ENCODE measurements around the gene FGD6. TPM values are rescaled to one million over a fixed set of nuclear protein-coding genes. Genes with fewer than 3 reads are reported as not detected.

Gene FGD6
- total RNA-seq, 4 donors from 2014 or later = 25.8 to 46.5 (median 36.3) TPM

DNA sequence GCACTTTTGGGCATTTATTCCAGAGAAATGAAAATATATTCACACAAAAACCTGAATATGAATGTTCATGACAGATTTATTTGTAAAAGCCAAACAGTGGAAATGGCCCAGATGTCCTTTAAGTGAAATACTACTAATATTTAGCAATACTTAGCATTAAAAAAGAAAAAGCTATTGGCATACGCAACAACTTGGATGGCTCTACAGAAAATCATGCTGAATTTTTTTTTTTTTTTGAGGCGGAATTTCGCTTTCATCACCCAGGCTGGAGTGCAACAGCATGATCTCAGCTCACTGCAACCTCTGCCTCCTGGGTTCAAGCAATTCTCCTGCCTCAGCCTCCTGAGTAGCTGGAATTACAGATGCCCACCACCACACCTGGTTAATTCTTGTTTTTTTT lies 24.1 kb downstream of the FGD6 start:
- no peaks in the 10 kb centered on the region for H3K4me1 ChIP-seq
- ATAC-seq = no peak
- H3K4me3 ChIP-seq = no peak overlapping the region
- H3K9me3 ChIP-seq = no peaks in the 10 kb centered on the region
- no peak overlapping the region for H3K27ac ChIP-seq
- no peak for TF ChIP-seq EP300 (IDR thresholded peaks at IDR 0.05)
- TF ChIP-seq POLR2A (IDR thresholded peaks at IDR 0.05) = no peak
- TF ChIP-seq, protein P1, sequence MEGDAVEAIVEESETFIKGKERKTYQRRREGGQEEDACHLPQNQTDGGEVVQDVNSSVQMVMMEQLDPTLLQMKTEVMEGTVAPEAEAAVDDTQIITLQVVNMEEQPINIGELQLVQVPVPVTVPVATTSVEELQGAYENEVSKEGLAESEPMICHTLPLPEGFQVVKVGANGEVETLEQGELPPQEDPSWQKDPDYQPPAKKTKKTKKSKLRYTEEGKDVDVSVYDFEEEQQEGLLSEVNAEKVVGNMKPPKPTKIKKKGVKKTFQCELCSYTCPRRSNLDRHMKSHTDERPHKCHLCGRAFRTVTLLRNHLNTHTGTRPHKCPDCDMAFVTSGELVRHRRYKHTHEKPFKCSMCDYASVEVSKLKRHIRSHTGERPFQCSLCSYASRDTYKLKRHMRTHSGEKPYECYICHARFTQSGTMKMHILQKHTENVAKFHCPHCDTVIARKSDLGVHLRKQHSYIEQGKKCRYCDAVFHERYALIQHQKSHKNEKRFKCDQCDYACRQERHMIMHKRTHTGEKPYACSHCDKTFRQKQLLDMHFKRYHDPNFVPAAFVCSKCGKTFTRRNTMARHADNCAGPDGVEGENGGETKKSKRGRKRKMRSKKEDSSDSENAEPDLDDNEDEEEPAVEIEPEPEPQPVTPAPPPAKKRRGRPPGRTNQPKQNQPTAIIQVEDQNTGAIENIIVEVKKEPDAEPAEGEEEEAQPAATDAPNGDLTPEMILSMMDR (IDR thresholded peaks at IDR 0.05) = no peak
- TF ChIP-seq POLR2AphosphoS5 (IDR thresholded peaks at IDR 0.05) = no peak
- no peaks in the 10 kb centered on the region for H3K27me3 ChIP-seq
- H3K36me3 ChIP-seq = no peaks in the 10 kb centered on the region
- 73 to 90% methylated on average over 3 of the region's 3 CpGs for WGBS, 2 donors (ENCODE audit: low coverage in 1 of 2)

DNA sequence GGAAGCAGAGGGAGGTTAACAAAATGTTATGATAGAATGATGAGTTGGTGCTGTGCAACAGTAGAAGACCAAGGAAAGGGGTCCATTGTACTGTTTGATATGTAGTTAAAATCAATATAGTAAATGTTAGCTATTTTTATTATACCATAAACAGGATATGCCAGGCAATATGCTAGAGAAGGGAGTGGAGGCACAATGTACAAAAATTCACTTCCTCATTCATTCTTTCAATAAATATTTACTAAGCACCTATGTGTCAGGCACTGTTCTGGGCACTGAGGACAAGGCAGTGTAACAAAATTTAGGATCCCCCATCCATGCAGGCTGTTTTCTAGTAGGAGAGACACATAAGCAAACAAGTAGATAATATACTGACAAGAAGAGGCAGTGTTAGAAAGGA lies 25.0 kb downstream of the FGD6 start:
- no peak for TF ChIP-seq EP300 (IDR thresholded peaks at IDR 0.05)
- no peak for TF ChIP-seq POLR2A (IDR thresholded peaks at IDR 0.05)
- no peak for TF ChIP-seq POLR2AphosphoS5 (IDR thresholded peaks at IDR 0.05)
- TF ChIP-seq, protein P1 (IDR thresholded peaks at IDR 0.05) = no peak
- no peaks in the 10 kb centered on the region for H3K4me1 ChIP-seq

DNA sequence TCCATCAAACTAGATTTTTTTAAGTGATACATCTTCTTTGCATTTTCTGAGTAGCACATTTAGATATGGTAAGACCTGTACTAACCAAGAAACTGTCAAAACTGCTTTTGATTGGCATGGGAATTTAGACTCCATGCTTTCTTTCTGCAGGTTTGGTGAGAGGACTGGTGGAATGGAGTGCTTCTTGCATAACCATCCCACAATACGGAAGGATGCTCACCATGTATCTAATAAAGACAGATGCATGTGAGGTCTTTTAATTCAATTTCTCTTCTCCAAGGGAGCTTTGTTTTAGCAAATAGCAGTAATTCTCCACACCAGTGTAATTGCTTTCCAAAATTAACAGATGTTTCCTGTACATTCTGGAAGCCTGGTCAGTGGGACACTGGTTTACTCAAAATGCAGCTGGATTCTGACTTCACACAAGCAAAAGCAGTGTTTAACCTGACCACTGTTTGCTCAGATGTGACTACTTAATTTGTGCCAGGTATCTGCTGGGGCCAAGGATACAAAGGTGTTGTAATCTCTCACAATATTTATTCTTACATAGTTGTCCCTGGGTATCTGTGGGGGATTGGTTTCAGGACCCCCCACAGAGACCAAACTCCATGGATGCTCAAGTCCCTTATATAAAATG lies 26.1 kb downstream of the FGD6 start:
- no peak overlapping the region for H3K4me3 ChIP-seq
- H3K27ac ChIP-seq = no peak overlapping the region
- no peaks in the 10 kb centered on the region for H3K27me3 ChIP-seq
- no peaks in the 10 kb centered on the region for H3K4me1 ChIP-seq
- ATAC-seq = peak; percentile 10
- no peaks in the 10 kb centered on the region for H3K9me3 ChIP-seq
- no peaks in the 10 kb centered on the region for H3K36me3 ChIP-seq
- TF ChIP-seq, protein P1 (IDR thresholded peaks at IDR 0.05) = no peak
- TF ChIP-seq POLR2A (IDR thresholded peaks at IDR 0.05) (no peak), POLR2AphosphoS5 (IDR thresholded peaks at IDR 0.05) (no peak), EP300 (IDR thresholded peaks at IDR 0.05) (no peak)
- 57 to 90% methylated on average over 1 of the region's 1 CpG for WGBS, 2 donors (ENCODE audit: low coverage in 1 of 2)

More for the DNA sequence above, 25.0 kb downstream of the FGD6 start:
- no peak overlapping the region for H3K27ac ChIP-seq
- H3K9me3 ChIP-seq = no peaks in the 10 kb centered on the region
- no peaks in the 10 kb centered on the region for H3K36me3 ChIP-seq
- no peaks in the 10 kb centered on the region for H3K27me3 ChIP-seq
- H3K4me3 ChIP-seq = no peak overlapping the region
- no peak for ATAC-seq

DNA sequence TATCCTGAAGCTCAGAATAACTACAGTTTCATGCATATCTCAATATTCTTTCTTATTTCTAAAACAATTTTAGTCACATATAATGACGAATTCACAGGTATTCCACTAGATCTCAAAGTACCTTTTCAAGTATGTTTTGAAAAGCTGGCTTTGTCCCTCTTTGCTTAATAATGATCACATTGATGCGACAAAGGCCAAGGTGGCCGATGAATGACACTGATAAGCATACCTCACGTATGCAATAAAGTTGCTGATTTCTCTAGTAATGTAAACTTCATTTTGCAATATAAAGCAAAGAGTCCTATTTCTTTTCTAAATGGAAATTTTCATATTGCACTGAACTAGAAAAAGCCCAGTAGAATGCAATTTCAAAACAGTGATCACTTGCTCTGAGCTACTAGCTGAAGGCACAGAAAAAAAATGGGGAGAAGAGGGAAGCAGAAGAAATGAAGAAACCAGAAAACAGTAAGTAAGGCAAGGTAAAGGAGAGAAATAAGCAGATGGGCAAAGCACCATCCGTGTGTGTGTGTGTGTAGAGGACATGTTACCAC lies 29.3 kb downstream of the FGD6 start:
- WGBS, 2 donors (ENCODE audit: low coverage in 1 of 2) = 76 to 91% methylated on average over 5 of the region's 5 CpGs
- no peak overlapping the region for H3K27ac ChIP-seq
- H3K27me3 ChIP-seq = no peaks in the 10 kb centered on the region
- no peak for ATAC-seq
- H3K4me3 ChIP-seq = no peak overlapping the region
- no peak for TF ChIP-seq POLR2A (IDR thresholded peaks at IDR 0.05)
- TF ChIP-seq, protein P1 (IDR thresholded peaks at IDR 0.05) = no peak
- TF ChIP-seq POLR2AphosphoS5 (IDR thresholded peaks at IDR 0.05) = no peak
- no peak for TF ChIP-seq EP300 (IDR thresholded peaks at IDR 0.05)
- H3K36me3 ChIP-seq = peaks cover 0 to 4% of the 10 kb centered on the region in 2 donors
- no peaks in the 10 kb centered on the region for H3K9me3 ChIP-seq
- H3K4me1 ChIP-seq = no peaks in the 10 kb centered on the region

DNA sequence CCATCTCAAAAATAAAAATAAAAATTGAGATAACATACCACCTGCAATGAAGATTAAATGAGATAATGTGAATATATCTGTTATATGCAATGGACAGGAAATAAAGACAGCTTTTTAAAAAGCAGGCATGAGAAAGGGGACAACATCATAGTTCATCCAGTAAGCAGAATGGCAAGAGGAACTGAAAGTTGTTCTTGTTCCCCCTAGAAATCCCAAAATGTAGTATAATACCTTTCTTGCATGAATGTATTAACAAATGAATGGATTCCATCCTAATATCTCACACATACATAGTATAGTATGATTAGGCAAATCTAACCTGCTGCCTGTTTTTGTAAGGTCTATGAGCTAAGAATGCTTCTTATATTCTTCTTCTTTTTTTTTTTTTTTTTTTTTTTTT lies 31.4 kb downstream of the FGD6 start:
- TF ChIP-seq, protein P1 (IDR thresholded peaks at IDR 0.05) = no peak
- TF ChIP-seq POLR2A (IDR thresholded peaks at IDR 0.05) (no peak), EP300 (IDR thresholded peaks at IDR 0.05) (no peak), POLR2AphosphoS5 (IDR thresholded peaks at IDR 0.05) (no peak)
- H3K4me1 ChIP-seq = no peaks in the 10 kb centered on the region

More for the DNA sequence above, 31.4 kb downstream of the FGD6 start:
- no peaks in the 10 kb centered on the region for H3K27me3 ChIP-seq
- no peak for ATAC-seq
- H3K4me3 ChIP-seq = no peak overlapping the region
- peaks cover 0 to 4% of the 10 kb centered on the region in 2 donors for H3K36me3 ChIP-seq
- no peaks in the 10 kb centered on the region for H3K9me3 ChIP-seq
- H3K27ac ChIP-seq = no peak overlapping the region

All from gastroesophageal sphincter (tissue), 4 donors.